T-cell (primary cell): ENCODE data around the gene TXK. TPM values are rescaled to one million over a fixed set of nuclear protein-coding genes. Genes with fewer than 3 reads are reported as not detected.

Experiments
- ATAC-seq, 4 experiments: fragments of 200-7000 bp in 3 of 4; fragments of 150-1000 bp in 1 of 4; cut with Tn5 transposase; replicated peaks in 1 of 4; 1 replicate in 3 of 4; 2 replicates in 1 of 4; pipeline ENCODE4 v1.10.0; 2021; ENCODE audit warnings: moderate library complexity in 3 of 4, mild to moderate bottlenecking in 2 of 4, moderate number of reproducible peaks in 1 of 4
- CTCF ChIA-PET, 2 donors: fragments of 300-600 bp; sonication (Branson Sonifier 250); formaldehyde crosslinking; loops; one replicate each; lab custom pipeline; 2022; ENCODE audit warnings: antibody characterized with exemption in 2 of 2; lab: Charles Lee
- POLR2A ChIA-PET, 2 donors: fragments of 300-600 bp; sonication (Branson Sonifier 250); formaldehyde crosslinking; loops; one replicate each; lab custom pipeline; 2022; ENCODE audit warnings: antibody characterized with exemption in 2 of 2; lab: Charles Lee
- DNase-seq, 35 experiments: peaks; one replicate each; pipeline versions ENCODE4 v3.0.0 to v3.0.0-alpha.2; 2013 to 2023
- H3K27ac ChIP-seq: one replicate; pipeline ENCODE4 v1.5.1; 2013; ENCODE audit warnings: low read length
- H3K27me3 ChIP-seq, 2 experiments: replicated peaks in 1 of 2; 1 replicate in 1 of 2; 2 replicates in 1 of 2; pipeline versions ENCODE4 v1.6.1 to v1.7.0; 2013; ENCODE audit warnings: low read length in 1 of 2, mixed read lengths in 1 of 2; ENCODE audit not compliant: control insufficient read depth in 2 of 2, insufficient read depth in 2 of 2; ENCODE audit errors: extremely low read depth in 1 of 2
- H3K36me3 ChIP-seq, 2 donors: 1 replicate in 1 of 2; 2 replicates in 1 of 2; pipeline versions ENCODE4 v1.6.1 to v1.7.0; 2013; ENCODE audit warnings: low read length in 1 of 2; ENCODE audit not compliant: control insufficient read depth in 2 of 2, insufficient read depth in 1 of 2; ENCODE audit errors: extremely low read depth in 1 of 2
- H3K4me1 ChIP-seq, 2 experiments: 1 replicate in 1 of 2; 2 replicates in 1 of 2; pipeline versions ENCODE4 v1.6.1 to v1.7.0; 2013; ENCODE audit warnings: low read length in 2 of 2, mixed read lengths in 1 of 2; ENCODE audit not compliant: insufficient read depth in 2 of 2, control insufficient read depth in 1 of 2; ENCODE audit errors: extremely low read depth in 1 of 2
- H3K4me3 ChIP-seq, 2 donors: 1 replicate in 1 of 2; 2 replicates in 1 of 2; pipeline versions ENCODE4 v1.5.1 to v1.7.0; 2013; ENCODE audit warnings: mild to moderate bottlenecking in 2 of 2, low read length in 1 of 2, moderate library complexity in 1 of 2; ENCODE audit not compliant: control insufficient read depth in 1 of 2; ENCODE audit errors: extremely low read depth in 1 of 2
- H3K9me3 ChIP-seq: 2 replicates; pipeline ENCODE4 v1.7.0; 2013
- H3K27ac Mint-ChIP-seq, 2 donors: one replicate each; pipeline ENCODE4 v1.8.0; 2020 to 2021; ENCODE audit warnings: mild to moderate bottlenecking in 2 of 2, mixed read lengths in 2 of 2
- H3K27me3 Mint-ChIP-seq, 2 donors: one replicate each; pipeline ENCODE4 v1.8.0; 2021 to 2022; ENCODE audit warnings: mixed read lengths in 2 of 2
- H3K36me3 Mint-ChIP-seq: one replicate; pipeline ENCODE4 v1.8.0; 2021; ENCODE audit warnings: mixed read lengths
- H3K4me1 Mint-ChIP-seq, 3 donors: one replicate each; pipeline ENCODE4 v1.8.0; 2020 to 2022; ENCODE audit warnings: mixed read lengths in 3 of 3, mild to moderate bottlenecking in 1 of 3
- H3K4me3 Mint-ChIP-seq, 3 donors: one replicate each; pipeline ENCODE4 v1.8.0; 2020 to 2022; ENCODE audit warnings: mild to moderate bottlenecking in 3 of 3, mixed read lengths in 3 of 3, moderate library complexity in 3 of 3
- H3K9me3 Mint-ChIP-seq, 3 donors: one replicate each; pipeline ENCODE4 v1.8.0; 2020 to 2022; ENCODE audit warnings: mixed read lengths in 3 of 3
- WGBS: methylation state at CpG from one replicate; pipeline ENCODE4 v1.1.5; 2013; ENCODE audit warnings: missing lambda C conversion rate; ENCODE audit not compliant: insufficient coverage; 5-methylcytosine and 5-hydroxymethylcytosine counted together
- total RNA-seq, 35 experiments: library from RNA in 6 of 35; stranded (reverse) in 6 of 35; fragments of 120-200 nt in 1 of 35; gene quantifications; one replicate each; pipeline versions ENCODE4 v1.2.1 to v1.2.4 and lab custom pipeline; 2013 to 2026

Gene TXK
- total RNA-seq, 5 donors from 2014 or later (not counting 1 experiment from before 2014, with no cell fraction given) = 55.3 to 161 (median 77.9) TPM

DNA sequence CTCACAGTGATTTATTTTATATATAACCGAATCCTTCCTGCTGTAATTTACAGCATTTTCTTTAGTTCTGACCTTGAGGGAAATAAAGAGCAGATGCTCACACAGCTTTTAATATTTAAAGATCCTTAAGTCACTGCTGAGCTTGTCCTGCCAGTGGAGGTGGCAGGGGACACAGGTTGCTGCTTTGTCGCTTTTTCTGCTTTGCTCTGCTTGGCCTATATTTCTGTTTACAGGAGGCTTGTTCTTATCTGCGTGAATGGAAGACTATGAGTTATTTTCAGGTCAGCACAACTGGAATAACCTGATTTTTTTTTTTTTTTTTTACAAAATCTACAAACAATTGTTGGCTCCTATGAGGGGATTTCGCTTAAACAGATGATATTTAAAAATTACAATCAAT lies 2.3 kb downstream of the TXK start:
- Mint-ChIP-seq H3K27ac (peak overlapping the region; percentile 98 to 99), H3K4me3 (peak overlapping the region; percentile 88 to 91 (median 90)), H3K27me3 (no peaks in the 10 kb centered on the region), H3K4me1 (peaks cover 82 to 86% (median 83%) of the 10 kb centered on the region in 3 donors), H3K36me3 (peaks cover 16% of the 10 kb centered on the region), H3K9me3 (no peaks in the 10 kb centered on the region)
- peaks cover 2 to 6% of the 10 kb centered on the region in 2 donors for H3K36me3 ChIP-seq
- DNase-seq (no peak), ATAC-seq (no peak)
- no peaks in the 10 kb centered on the region for H3K9me3 ChIP-seq
- CTCF ChIA-PET = interaction anchor here (0.6 to 1.5 kb wide), 10 partner anchors 7 to 679 kb away, joined by 3 to 6 read pairs (median 4); no protein-coding TSS in a partner anchor
- peaks cover 59 to 65% of the 10 kb centered on the region in 2 experiments for H3K4me1 ChIP-seq
- peak overlapping the region; percentile 78 for H3K27ac ChIP-seq
- H3K27me3 ChIP-seq = no peaks in the 10 kb centered on the region
- H3K4me3 ChIP-seq = peak overlapping the region; percentile 56 to 89
- POLR2A ChIA-PET = interaction anchor here (0.6 to 0.7 kb wide), 2 partner anchors 9 to 188 kb away, joined by 3 to 7 read pairs; no protein-coding TSS in a partner anchor
- 40% methylated on average over 1 of the region's 4 CpGs for WGBS

DNA sequence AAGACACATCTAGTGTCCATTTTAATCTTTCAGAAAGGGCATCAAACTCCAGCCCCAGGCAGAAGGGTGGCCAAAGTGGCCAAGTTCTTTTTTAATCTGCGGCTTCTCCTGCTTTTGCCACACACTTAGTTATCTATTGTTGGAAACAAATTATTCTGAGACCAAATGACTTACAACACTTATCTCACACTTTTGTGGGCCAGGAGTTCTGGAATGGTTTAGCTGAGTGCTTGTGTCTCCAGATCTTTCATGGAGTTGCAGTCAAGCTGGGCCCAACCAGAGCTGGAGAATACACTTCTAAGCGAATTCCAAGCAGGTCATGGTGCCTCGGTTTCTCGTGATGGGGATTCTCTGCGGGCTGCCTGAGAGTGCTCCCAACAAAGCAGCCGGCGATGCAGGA lies 4.0 kb downstream of the TXK start:
- Histone ChIP-seq H3K4me3 (peak overlapping the region; percentile 56 to 89), H3K36me3 (peaks cover 2 to 6% of the 10 kb centered on the region in 2 donors), H3K27ac (peak overlapping the region; percentile 78), H3K27me3 (no peaks in the 10 kb centered on the region), H3K4me1 (peaks cover 57 to 61% of the 10 kb centered on the region in 2 experiments), H3K9me3 (no peaks in the 10 kb centered on the region)
- Mint-ChIP-seq H3K27me3 (no peaks in the 10 kb centered on the region), H3K9me3 (no peaks in the 10 kb centered on the region), H3K4me1 (peaks cover 82 to 86% (median 84%) of the 10 kb centered on the region in 3 donors), H3K36me3 (peaks cover 16% of the 10 kb centered on the region), H3K27ac (peak overlapping the region; percentile 98 to 99), H3K4me3 (peak overlapping the region; percentile 88 to 91 (median 90))
- ATAC-seq = no peak
- WGBS = 92% methylated on average over 4 of the region's 7 CpGs
- DNase-seq = no peak
- POLR2A ChIA-PET = interaction anchor here (1.0 to 1.8 kb wide), 3 partner anchors 8 to 17 kb away, joined by 3 to 4 read pairs (median 3); no protein-coding TSS in a partner anchor
- CTCF ChIA-PET = interaction anchor here (0.5 to 4.2 kb wide), 6 partner anchors 9 to 98 kb away, joined by 3 to 77 read pairs (median 4); no protein-coding TSS in a partner anchor

DNA sequence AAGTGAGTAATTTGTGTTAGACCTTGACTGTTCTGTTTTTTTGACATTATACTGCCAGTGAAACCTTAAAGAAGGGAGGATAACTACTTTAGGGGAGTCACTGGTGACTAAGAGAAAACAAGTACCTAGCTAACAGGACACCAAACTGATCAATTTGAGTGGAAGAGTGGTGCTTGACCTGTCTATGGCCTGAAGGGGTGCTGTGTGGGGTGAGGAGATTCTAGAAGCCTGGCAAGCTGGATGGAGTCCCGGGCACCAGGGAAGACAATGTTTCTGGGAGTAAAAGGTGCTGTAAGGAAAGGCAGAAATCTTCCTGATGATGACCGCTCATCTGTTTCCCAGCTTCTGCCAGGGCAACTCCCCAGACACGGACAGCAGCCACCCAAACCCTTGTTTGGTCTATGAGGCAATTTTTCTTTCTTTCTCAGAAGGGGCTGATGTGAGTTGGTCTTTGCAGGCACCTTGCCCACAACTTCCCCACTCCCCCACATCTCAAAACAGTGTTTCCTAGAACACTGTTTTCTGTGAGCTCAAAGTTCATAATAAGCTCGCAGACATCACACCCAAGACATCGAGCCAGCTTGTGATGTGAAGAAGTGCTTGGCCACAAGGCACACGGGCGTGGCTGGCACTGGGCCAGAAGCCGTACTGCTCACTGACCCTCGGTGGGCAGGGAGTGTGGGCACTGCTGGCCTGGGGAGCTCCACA lies 4.6 kb downstream of the TXK start:
- peaks cover 82 to 86% (median 84%) of the 10 kb centered on the region in 3 donors for H3K4me1 Mint-ChIP-seq
- Histone ChIP-seq H3K4me3 (peak overlapping the region; percentile 56 to 89), H3K36me3 (peaks cover 2 to 6% of the 10 kb centered on the region in 2 donors), H3K4me1 (peaks cover 57 to 58% of the 10 kb centered on the region in 2 experiments), H3K27ac (peak overlapping the region; percentile 78), H3K27me3 (no peaks in the 10 kb centered on the region), H3K9me3 (no peaks in the 10 kb centered on the region)
- H3K9me3 Mint-ChIP-seq = no peaks in the 10 kb centered on the region
- DNase-seq = peak in 17 of 35 experiments; percentile 2 to 47 (median 27)
- H3K4me3 Mint-ChIP-seq = peak overlapping the region; percentile 88 to 91 (median 90)
- H3K36me3 Mint-ChIP-seq = peaks cover 16% of the 10 kb centered on the region
- POLR2A ChIA-PET = interaction anchor here (1.0 to 1.8 kb wide), 3 partner anchors 9 to 16 kb away, joined by 3 to 4 read pairs (median 3); no protein-coding TSS in a partner anchor
- H3K27me3 Mint-ChIP-seq = no peaks in the 10 kb centered on the region
- peak overlapping the region; percentile 98 to 99 for H3K27ac Mint-ChIP-seq
- CTCF ChIA-PET = interaction anchor here (0.9 to 4.2 kb wide), 5 partner anchors 9 to 97 kb away, joined by 3 to 77 read pairs (median 4); no protein-coding TSS in a partner anchor
- peak; percentile 23 to 55 (median 40) for ATAC-seq
- WGBS = 10% methylated on average over 5 of the region's 9 CpGs

DNA sequence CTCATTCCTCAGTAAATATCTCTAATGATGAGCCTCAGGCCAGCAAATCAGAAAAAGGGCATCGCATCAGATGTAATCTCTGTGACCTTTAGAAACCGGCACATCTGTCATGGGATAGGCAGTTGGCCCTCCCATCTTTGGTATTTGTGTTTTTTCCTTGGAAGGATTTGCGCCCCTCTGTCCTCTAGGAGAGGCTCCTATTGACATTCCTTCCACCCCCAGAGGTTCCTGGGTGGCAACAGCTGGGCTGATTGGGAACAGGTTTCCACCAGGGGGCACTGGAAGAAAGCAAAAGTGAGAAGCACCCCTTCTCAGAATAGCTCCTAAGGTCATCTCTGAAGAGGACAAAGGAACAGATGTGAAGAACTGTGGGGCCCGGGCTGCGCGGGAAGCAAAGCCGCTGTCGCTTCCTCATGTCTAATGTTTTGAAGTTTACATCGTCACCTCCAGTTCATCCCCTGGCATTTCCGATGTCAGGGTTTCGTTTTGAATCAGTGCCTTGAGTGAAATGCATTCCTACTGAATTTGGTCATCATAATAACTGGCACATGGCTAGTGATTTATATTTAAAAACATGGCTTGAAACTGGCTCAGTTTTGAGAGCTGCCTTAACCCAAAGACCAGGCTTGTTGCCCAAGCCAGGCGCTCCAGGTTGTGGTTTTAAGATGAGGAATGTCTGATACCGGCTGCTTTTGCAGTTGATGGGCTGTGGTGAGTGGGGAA lies 6.2 kb downstream of the TXK start:
- ChIA-PET POLR2A (interaction anchor here (0.6 to 1.5 kb wide), 4 partner anchors 10 to 19 kb away, joined by 3 to 7 read pairs (median 4); no protein-coding TSS in a partner anchor), CTCF (interaction anchor here (0.6 to 4.2 kb wide), 15 partner anchors 9 to 491 kb away, joined by 3 to 77 read pairs (median 6); no protein-coding TSS in a partner anchor)
- Histone ChIP-seq H3K27ac (peak overlapping the region; percentile 80), H3K4me3 (peak overlapping the region; percentile 6 to 42), H3K9me3 (no peaks in the 10 kb centered on the region), H3K36me3 (peaks cover 2 to 6% of the 10 kb centered on the region in 2 donors), H3K4me1 (peaks cover 63 to 68% of the 10 kb centered on the region in 2 experiments), H3K27me3 (no peaks in the 10 kb centered on the region)
- WGBS = 23% methylated on average over 6 of the region's 13 CpGs
- Mint-ChIP-seq H3K36me3 (peaks cover 16% of the 10 kb centered on the region), H3K4me3 (peak overlapping the region; percentile 73 to 88 (median 76)), H3K4me1 (peaks cover 90 to 93% (median 92%) of the 10 kb centered on the region in 3 donors), H3K9me3 (no peaks in the 10 kb centered on the region), H3K27ac (peak overlapping the region; percentile 98 to 99), H3K27me3 (no peaks in the 10 kb centered on the region)
- peak in 34 of 35 experiments; percentile 43 to 80 (median 64) for DNase-seq
- peak; percentile 64 to 88 (median 72) for ATAC-seq

DNA sequence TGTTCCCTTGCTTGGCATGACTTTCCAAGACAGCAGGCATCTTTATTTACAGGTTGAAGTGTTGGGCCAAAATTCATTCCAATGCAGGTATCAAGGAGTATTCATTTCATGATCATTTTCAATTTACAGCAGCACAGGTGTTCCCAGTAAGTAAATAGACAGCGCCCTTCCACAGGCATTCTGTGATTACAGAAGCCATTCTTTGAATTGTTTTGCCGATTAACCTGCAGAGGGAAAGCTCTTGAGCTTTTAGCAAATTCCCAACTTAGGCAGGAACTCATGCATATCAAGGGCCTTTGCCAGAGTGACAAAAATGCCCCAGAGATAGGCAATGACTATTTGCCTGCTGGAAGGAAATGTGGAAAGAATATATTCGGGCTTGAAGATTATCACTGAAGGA lies 6.8 kb downstream of the TXK start:
- ChIA-PET POLR2A (interaction anchor here (0.6 to 1.5 kb wide), 3 partner anchors 11 to 13 kb away, joined by 3 to 7 read pairs (median 3); no protein-coding TSS in a partner anchor), CTCF (interaction anchor here (1.2 to 4.2 kb wide), 9 partner anchors 9 to 148 kb away, joined by 4 to 77 read pairs (median 7); no protein-coding TSS in a partner anchor)
- no peaks in the 10 kb centered on the region for H3K9me3 ChIP-seq
- Mint-ChIP-seq H3K27me3 (no peaks in the 10 kb centered on the region), H3K27ac (peak overlapping the region; percentile 98 to 99), H3K4me1 (peaks cover 90 to 92% (median 91%) of the 10 kb centered on the region in 3 donors), H3K36me3 (peaks cover 16% of the 10 kb centered on the region), H3K9me3 (no peaks in the 10 kb centered on the region), H3K4me3 (peak overlapping the region; percentile 73 to 88 (median 76))
- H3K4me3 ChIP-seq = no peak overlapping the region
- H3K27ac ChIP-seq = peak overlapping the region; percentile 80
- peaks cover 2 to 6% of the 10 kb centered on the region in 2 donors for H3K36me3 ChIP-seq
- peaks cover 67 to 70% of the 10 kb centered on the region in 2 experiments for H3K4me1 ChIP-seq
- ATAC-seq = no peak
- no peaks in the 10 kb centered on the region for H3K27me3 ChIP-seq
- no peak for DNase-seq
- 100% methylated on average over 2 of the region's 3 CpGs for WGBS
